Suprapubic skin (tissue), 2 donors: ENCODE data around the gene DDX51.

Experiments used
- EP300 ChIP-seq: sonication (generic); formaldehyde crosslinking; IDR thresholded peaks from one replicate; pipeline ENCODE4 v1.6.1; 2017; ENCODE audit warnings: antibody characterized with exemption
- POLR2A ChIP-seq, 2 donors: fragments of 450-650 bp; IDR thresholded peaks; one replicate each; pipeline ENCODE4 v1.6.1; 2017; ENCODE audit warnings: antibody characterized with exemption in 2 of 2, mild to moderate bottlenecking in 2 of 2, moderate library complexity in 2 of 2

DNA sequence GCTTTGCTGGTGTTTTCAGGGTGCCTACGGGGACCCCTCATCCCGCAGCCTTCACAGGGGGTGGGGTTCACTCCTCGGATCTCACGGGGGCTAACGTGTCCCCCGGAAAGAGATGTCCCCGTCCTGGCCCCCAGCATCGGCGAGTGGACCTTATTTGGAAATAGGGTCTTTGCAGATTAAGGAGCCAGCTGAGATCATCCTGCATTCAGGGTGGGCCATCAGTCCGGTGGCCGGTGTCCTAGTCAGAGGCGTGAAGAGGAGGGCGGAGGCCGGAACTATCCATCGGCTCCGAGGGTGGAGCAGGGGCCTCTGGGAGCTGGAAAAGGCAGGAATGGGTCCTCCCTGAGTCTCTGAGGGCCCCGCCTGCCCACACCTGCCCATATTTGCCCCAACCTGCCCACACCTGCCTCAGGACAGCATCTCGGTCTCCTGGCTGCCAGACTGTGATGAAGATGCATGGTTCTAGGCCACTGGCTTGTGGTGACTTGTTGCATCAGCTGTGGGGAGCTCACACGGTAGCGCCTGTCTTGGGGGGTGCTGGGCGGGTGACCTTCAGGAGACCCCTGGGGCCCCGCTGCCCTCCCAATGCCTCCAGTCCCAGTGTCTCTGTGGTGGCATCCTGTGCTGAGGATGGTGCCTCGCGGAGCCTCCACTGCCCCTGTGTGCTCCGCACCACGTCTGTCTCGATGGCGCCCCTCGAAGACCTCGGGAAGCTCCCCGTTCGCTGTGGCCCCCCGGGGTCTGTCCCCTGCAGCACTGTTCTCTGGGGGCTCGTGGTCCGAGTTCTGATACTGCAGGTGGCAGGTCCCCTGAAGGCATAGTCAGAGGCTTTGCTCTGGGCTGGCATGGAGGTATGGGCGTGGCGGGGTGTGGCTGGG lies 14.8 kb upstream of the DDX51 start:
- TF ChIP-seq POLR2A (IDR thresholded peaks at IDR 0.05) (no peak), EP300 (no peak)
